ENCODE results near the gene MAP4K3. TPM values are rescaled to one million over a fixed set of nuclear protein-coding genes. Genes with fewer than 3 reads are reported as not detected.
"Not testable (repeated sequence)": the region's sequence is repeated elsewhere in the genome, so short reads cannot be mapped to it uniquely, and the experiment has no call there.

MAP4K3 gene
- total RNA-seq, 1 donor from 2014 or later = 50.1 TPM

GRCh38 chr2:39244241-39244862 lies 192.7 kb downstream of the MAP4K3 start:
- DNase-seq (ENCODE audit: low spot score) = not testable (repeated sequence)

- DNase-seq (ENCODE audit: low spot score) = no peak
Observed at GRCh38 chr2:39243469-39244123, 193.5 kb downstream of the MAP4K3 start, which contains the start of gene CDKL4. Gene CDKL4 (minus strand): TSS chr2:39243970.

GRCh38 chr2:39241588-39241987 lies 195.5 kb downstream of the MAP4K3 start:
- DNase-seq (ENCODE audit: low spot score) = no peak

GRCh38 chr2:39240758-39241157 lies 196.3 kb downstream of the MAP4K3 start:
- DNase-seq (ENCODE audit: low spot score) = no peak

GRCh38 chr2:39234754-39235153 lies 202.3 kb downstream of the MAP4K3 start:
- no peak for DNase-seq (ENCODE audit: low spot score)

GRCh38 chr2:39232141-39232540 lies 204.9 kb downstream of the MAP4K3 start:
- DNase-seq (ENCODE audit: low spot score) = no peak

- no peak for DNase-seq (ENCODE audit: low spot score)
Observed at GRCh38 chr2:39228413-39229209, 208.5 kb downstream of the MAP4K3 start.

GRCh38 chr2:39227628-39228412 lies 209.3 kb downstream of the MAP4K3 start:
- no peak for DNase-seq (ENCODE audit: low spot score)

GRCh38 chr2:39225567-39225966 lies 211.5 kb downstream of the MAP4K3 start:
- DNase-seq (ENCODE audit: low spot score) = no peak

GRCh38 chr2:39223909-39224308 lies 213.2 kb downstream of the MAP4K3 start:
- DNase-seq (ENCODE audit: low spot score) = no peak

GRCh38 chr2:39221459-39221858 lies 215.6 kb downstream of the MAP4K3 start:
- DNase-seq (ENCODE audit: low spot score) = no peak

- DNase-seq (ENCODE audit: low spot score) = no peak
Observed at GRCh38 chr2:39220136-39220535, 216.9 kb downstream of the MAP4K3 start.

GRCh38 chr2:39218391-39218790 lies 218.7 kb downstream of the MAP4K3 start:
- DNase-seq (ENCODE audit: low spot score) = no peak

GRCh38 chr2:39217192-39217550 lies 219.9 kb downstream of the MAP4K3 start:
- no peak for DNase-seq (ENCODE audit: low spot score)

GRCh38 chr2:39216346-39217191 lies 220.5 kb downstream of the MAP4K3 start:
- no peak for DNase-seq (ENCODE audit: low spot score)

GRCh38 chr2:39215545-39215944 lies 221.5 kb downstream of the MAP4K3 start:
- DNase-seq (ENCODE audit: low spot score) = no peak

- DNase-seq (ENCODE audit: low spot score) = no peak
Observed at GRCh38 chr2:39213015-39213414, 224.1 kb downstream of the MAP4K3 start.

GRCh38 chr2:39210846-39211245 lies 226.2 kb downstream of the MAP4K3 start:
- no peak for DNase-seq (ENCODE audit: low spot score)

GRCh38 chr2:39203382-39203781 lies 233.7 kb downstream of the MAP4K3 start:
- no peak for DNase-seq (ENCODE audit: low spot score)

- DNase-seq (ENCODE audit: low spot score) = no peak
Observed at GRCh38 chr2:39202639-39203369, 234.3 kb downstream of the MAP4K3 start.

Measured in mesenteric fat pad (tissue), 1 donor.